Endothelial cell of umbilical vein (primary cell): Measurements from ENCODE around the gene GATAD2A. TPM values are rescaled to one million over a fixed set of nuclear protein-coding genes. Genes with fewer than 3 reads are reported as not detected.

Experiments used
- BruUV-seq: library from RNA; stranded (reverse); fragments of 400-500 nt; replicated peaks from 2 replicates; lab custom pipeline; 2021; lab: Mats Ljungman, UMichigan
- CTCF ChIA-PET: fragments of 300-600, 350-600 bp; sonication (Branson Sonifier 250); formaldehyde crosslinking; loops from one replicate; lab custom pipeline; 2021; ENCODE audit warnings: antibody characterized with exemption, inconsistent platforms; lab: Charles Lee
- POLR2A ChIA-PET: fragments of 300-600, 350-600 bp; sonication (Branson Sonifier 250); formaldehyde crosslinking; loops from one replicate; lab custom pipeline; 2021; ENCODE audit warnings: antibody characterized with exemption, inconsistent platforms; lab: Charles Lee
- DNase-seq: peaks from one replicate; pipeline ENCODE4 v3.0.0-alpha.2; 2011; ENCODE audit warnings: low read depth, low spot score
- FAIRE-seq: peaks from 2 replicates; lab custom pipeline; 2011; peaks lifted over from hg19 to GRCh38; lab: Jason Lieb, UNC
- H2AFZ ChIP-seq: 2 replicates; pipeline ENCODE4 v1.6.0; 2012; ENCODE audit warnings: low read depth, low read length, control low read depth, inconsistent platforms
- H3K27ac ChIP-seq: 2 replicates; pipeline ENCODE4 v1.5.1; 2011; ENCODE audit warnings: low read depth, mild to moderate bottlenecking, control low read depth, low read length, moderate library complexity; ENCODE audit not compliant: insufficient read depth
- H3K27me3 ChIP-seq, 2 experiments: 2 replicates each; pipeline versions ENCODE4 v1.6.0 to v1.6.1; 2011; ENCODE audit warnings: low read length in 2 of 2, mixed read lengths in 1 of 2; ENCODE audit not compliant: control insufficient read depth in 2 of 2, insufficient read depth in 2 of 2
- H3K36me3 ChIP-seq, 2 experiments: 2 replicates in 1 of 2; 3 replicates in 1 of 2; pipeline ENCODE4 v1.5.1; 2011; ENCODE audit warnings: low read length in 2 of 2, mild to moderate bottlenecking in 1 of 2, moderate library complexity in 1 of 2; ENCODE audit not compliant: control insufficient read depth in 2 of 2, insufficient read depth in 2 of 2; ENCODE audit errors: extremely low read depth in 1 of 2
- H3K4me1 ChIP-seq: 3 replicates; pipeline ENCODE4 v1.5.1; 2011; ENCODE audit warnings: mild to moderate bottlenecking, low read length; ENCODE audit not compliant: control insufficient read depth, insufficient read depth; ENCODE audit errors: extremely low read depth
- H3K4me2 ChIP-seq: 2 replicates; pipeline ENCODE4 v1.6.1; 2011; ENCODE audit warnings: low read length, control low read depth, mixed read lengths; ENCODE audit not compliant: insufficient read depth
- H3K4me3 ChIP-seq, 3 experiments: fragments of 200-600 bp in 1 of 3; sonication (generic), shearing (Covaris generic) in 1 of 3; replicated peaks in 1 of 3; 2 replicates each; pipeline ENCODE4 v1.5.1; 2011 to 2016; ENCODE audit warnings: control low read depth in 3 of 3, low read length in 3 of 3, mild to moderate bottlenecking in 2 of 3, inconsistent platforms in 1 of 3, low read depth in 1 of 3, moderate library complexity in 1 of 3; ENCODE audit not compliant: insufficient read depth in 1 of 3
- H3K79me2 ChIP-seq: 2 replicates; pipeline ENCODE4 v1.6.0; 2012; ENCODE audit warnings: low read length, inconsistent platforms; ENCODE audit not compliant: control insufficient read depth, insufficient read depth
- H3K9ac ChIP-seq: replicated peaks from 2 replicates; pipeline ENCODE3; 2011; ENCODE audit warnings: low read length, control low read depth; ENCODE audit not compliant: insufficient read depth; ENCODE audit errors: extremely low read depth
- H3K9me1 ChIP-seq: replicated peaks from 3 replicates; pipeline ENCODE4 v1.6.0; 2011; ENCODE audit warnings: mild to moderate bottlenecking, low read length; ENCODE audit not compliant: control insufficient read depth, insufficient read depth; ENCODE audit errors: extremely low read depth
- H3K9me3 ChIP-seq: replicated peaks from 2 replicates; pipeline ENCODE4 v1.5.1; 2012; ENCODE audit warnings: low read length, inconsistent platforms; ENCODE audit not compliant: control insufficient read depth, insufficient read depth
- H4K20me1 ChIP-seq: replicated peaks from 2 replicates; pipeline ENCODE3; 2011; ENCODE audit warnings: mild to moderate bottlenecking, low read length; ENCODE audit not compliant: control insufficient read depth, insufficient read depth; ENCODE audit errors: extremely low read depth
- CTCF ChIP-seq, 2 donors: IDR thresholded peaks; 1 replicate in 1 of 2; 2 replicates in 1 of 2; pipeline ENCODE4 v1.5.1; 2011; ENCODE audit warnings: low read length in 2 of 2, mild to moderate bottlenecking in 2 of 2, moderate library complexity in 2 of 2, control low read depth in 1 of 2, inconsistent platforms in 1 of 2, low read depth in 1 of 2; ENCODE audit not compliant: insufficient read depth in 1 of 2; ENCODE audit errors: extremely low read depth in 1 of 2
- EZH2 ChIP-seq: IDR thresholded peaks from 2 replicates; pipeline ENCODE4 v1.6.1; 2012; ENCODE audit warnings: borderline replicate concordance, low read depth, mild to moderate bottlenecking, moderate library complexity, low read length, inconsistent platforms; ENCODE audit not compliant: severe bottlenecking
- FOS ChIP-seq: IDR thresholded peaks from 2 replicates; pipeline ENCODE4 v1.6.1; 2011; ENCODE audit warnings: mild to moderate bottlenecking, low read length, moderate library complexity, borderline replicate concordance; ENCODE audit not compliant: insufficient read depth
- GATA2 ChIP-seq: IDR thresholded peaks from 2 replicates; pipeline ENCODE4 v1.7.0; 2011; ENCODE audit warnings: low read depth, mild to moderate bottlenecking, moderate library complexity, mixed read lengths, low read length; ENCODE audit not compliant: insufficient read length, insufficient read depth
- JUN ChIP-seq: IDR thresholded peaks from 2 replicates; pipeline ENCODE4 v1.6.1; 2011; ENCODE audit warnings: borderline replicate concordance, low read depth; ENCODE audit not compliant: insufficient read length, insufficient read depth
- MAX ChIP-seq: IDR thresholded peaks from 2 replicates; pipeline ENCODE4 v1.6.1; 2011; ENCODE audit not compliant: insufficient read depth, insufficient read length
- MYC ChIP-seq: IDR thresholded peaks from one replicate; pipeline ENCODE4 v1.6.1; 2011; ENCODE audit warnings: mild to moderate bottlenecking, low read depth, low read length
- POLR2A ChIP-seq: IDR thresholded peaks from 2 replicates; pipeline ENCODE4 v1.6.1; 2012; ENCODE audit warnings: low read depth, mild to moderate bottlenecking, control low read depth, low read length
- POLR2AphosphoS5 ChIP-seq: IDR thresholded peaks from 2 replicates; pipeline ENCODE4 v1.6.1; 2012; ENCODE audit warnings: low read depth, mild to moderate bottlenecking, control low read depth, low read length, moderate library complexity; ENCODE audit not compliant: insufficient read depth
- dilution Hi-C: fragments of 300-500 bp; cut with MboI; formaldehyde crosslinking; loops from one replicate; pipeline ENCODE4 v1.15.0; 2019; ENCODE audit warnings: low sequenced_read_pairs; ENCODE audit not compliant: extremely low pct_ligation_motif_present
- intact Hi-C: fragments of 100-400 bp; cut with micrococcal nuclease; formaldehyde crosslinking; loops from one replicate; pipeline ENCODE4 v1.10.0; 2022
- polyA plus RNA-seq, 4 experiments: library from polyadenylated mRNA; depleted of rRNA in 3 of 4; stranded (reverse) in 3 of 4; unstranded in 1 of 4; fragments of >200 nt; gene quantifications; 2 replicates each; pipeline versions ENCODE4 v1.2.1 to v1.2.3, GENCODE V29; 2011 to 2012; ENCODE audit warnings: missing spikeins in 1 of 4
- total RNA-seq: library from RNA; stranded (reverse); gene quantifications from 2 replicates; pipeline ENCODE4 v1.2.3, GENCODE V29; 2021

Gene GATAD2A
- total and polyA plus RNA-seq, 2 donors (not counting 3 experiments of a cell fraction or from before 2014, with no cell fraction given) = 27.3 to 134 TPM

- Histone ChIP-seq H3K79me2 (no peaks in the 10 kb centered on the region), H3K27me3 (no peaks in the 10 kb centered on the region), H3K4me2 (no peak overlapping the region), H4K20me1 (no peaks in the 10 kb centered on the region), H2AFZ (no peak overlapping the region), H3K9me1 (no peaks in the 10 kb centered on the region), H3K4me1 (no peaks in the 10 kb centered on the region), H3K36me3 (no peaks in the 10 kb centered on the region), H3K4me3 (no peak overlapping the region), H3K9ac (no peak overlapping the region), H3K27ac (no peak overlapping the region), H3K9me3 (no peaks in the 10 kb centered on the region)
- no peak for TF ChIP-seq POLR2AphosphoS5
- no peak for TF ChIP-seq FOS
- no peak for TF ChIP-seq MYC
- TF ChIP-seq CTCF (IDR thresholded peaks at IDR 0.05; ENCODE audit: extremely low read depth in 1 of 2, insufficient read depth in 1 of 2, low read depth in 1 of 2, low read length in 2 of 2) = no peak
- no peak for TF ChIP-seq EZH2
- no peak for TF ChIP-seq MAX
- TF ChIP-seq JUN = no peak
- TF ChIP-seq POLR2A = no peak
- TF ChIP-seq GATA2 = no peak
- CTCF ChIA-PET = interaction anchor here (1.5 to 1.7 kb wide), 2 partner anchors 9 to 16 kb away, joined by 5 to 14 read pairs; no protein-coding TSS in a partner anchor
- no peak for FAIRE-seq
- intact Hi-C loops = no loop called here
- BruUV-seq = no TSS peak
- DNase-seq = no peak
- POLR2A ChIA-PET = no interaction called here
- dilution Hi-C loops = no loop called here
These were observed 142.3 kb downstream of the GATAD2A start for GRCh38 chr19:19547674-19548336.
